ENCODE results near the gene ANO10.

Gene ANO10

GRCh38 chr3:43632986-43633385, 11.2 kb upstream of the ANO10 start:
- POLR2A ChIA-PET = no interaction called here
- Histone ChIP-seq H3K4me3 (ENCODE audit: low read depth, low read length) (no peak overlapping the region), H3K9me3 (ENCODE audit: control insufficient read depth, insufficient read depth, low read depth, low read length) (no peaks in the 10 kb centered on the region), H3K27ac (ENCODE audit: extremely low read depth, low read depth, low read length) (no peak overlapping the region), H3K4me1 (ENCODE audit: control insufficient read depth, insufficient read depth, low read length) (no peaks in the 10 kb centered on the region), H3K36me3 (ENCODE audit: control insufficient read depth in 2 of 2, insufficient read depth in 1 of 2, low read length in 2 of 2) (no peaks in the 10 kb centered on the region)
- CTCF ChIA-PET = no interaction called here
- no peak for TF ChIP-seq ZNF558 (tag by site-specific recombination; IDR thresholded peaks at IDR 0.05)
- no peak for TF ChIP-seq KLF10 (tag by site-specific recombination; IDR thresholded peaks at IDR 0.05)
- TF ChIP-seq ZNF132 (tag by site-specific recombination; IDR thresholded peaks at IDR 0.05; ENCODE audit: borderline replicate concordance) = no peak
- TF ChIP-seq ZNF677 (tag by site-specific recombination; IDR thresholded peaks at IDR 0.05) = no peak
- TF ChIP-seq ZNF580 (tag by site-specific recombination; IDR thresholded peaks at IDR 0.05) = no peak

GRCh38 chr3:43632269-43632733, 10.5 kb upstream of the ANO10 start:
- H3K4me1 ChIP-seq (ENCODE audit: control insufficient read depth, insufficient read depth, low read length) = no peaks in the 10 kb centered on the region
- ChIA-PET POLR2A (no interaction called here), CTCF (no interaction called here)
- H3K27ac ChIP-seq (ENCODE audit: extremely low read depth, low read depth, low read length) = no peak overlapping the region
- no peak overlapping the region for H3K4me3 ChIP-seq (ENCODE audit: low read depth, low read length)
- H3K36me3 ChIP-seq (ENCODE audit: control insufficient read depth in 2 of 2, insufficient read depth in 1 of 2, low read length in 2 of 2) = no peaks in the 10 kb centered on the region
- TF ChIP-seq GLIS2 (tag by site-specific recombination; IDR thresholded peaks at IDR 0.05) (no peak), YY2 (tag by site-specific recombination; IDR thresholded peaks at IDR 0.05) (no peak), ZNF488 (tag by site-specific recombination; IDR thresholded peaks at IDR 0.05) (no peak), ZNF48 (tag by site-specific recombination; IDR thresholded peaks at IDR 0.05) (no peak)
- no peaks in the 10 kb centered on the region for H3K9me3 ChIP-seq (ENCODE audit: control insufficient read depth, insufficient read depth, low read depth, low read length)

- Histone ChIP-seq H3K27ac (ENCODE audit: extremely low read depth, low read depth, low read length) (no peak overlapping the region), H3K36me3 (ENCODE audit: control insufficient read depth in 2 of 2, insufficient read depth in 1 of 2, low read length in 2 of 2) (no peaks in the 10 kb centered on the region), H3K4me3 (ENCODE audit: low read depth, low read length) (no peak overlapping the region), H3K9me3 (ENCODE audit: control insufficient read depth, insufficient read depth, low read depth, low read length) (no peaks in the 10 kb centered on the region), H3K4me1 (ENCODE audit: control insufficient read depth, insufficient read depth, low read length) (no peaks in the 10 kb centered on the region)
- TF ChIP-seq ZNF169 (tag by site-specific recombination; IDR thresholded peaks at IDR 0.05) = no peak
- TF ChIP-seq ZFP3 (tag by site-specific recombination; IDR thresholded peaks at IDR 0.05; ENCODE audit: low read depth) = no peak
- no peak for TF ChIP-seq ZNF776 (tag by site-specific recombination; IDR thresholded peaks at IDR 0.05; ENCODE audit: borderline replicate concordance)
- no peak for TF ChIP-seq ZNF280D (tag by site-specific recombination; IDR thresholded peaks at IDR 0.05)
- TF ChIP-seq REST (tag by site-specific recombination; IDR thresholded peaks at IDR 0.05) = 0 out of 2 replicates have a peak, but pooled peaks have one; percentile 36
- ChIA-PET CTCF (no interaction called here), POLR2A (no interaction called here)
Measured at GRCh38 chr3:43629741-43630140, 7.9 kb upstream of the ANO10 start.
